H1 (cell line): ENCODE results near the gene KIF21A. TPM values are rescaled to one million over a fixed set of nuclear protein-coding genes. Genes with fewer than 3 reads are reported as not detected.

Source experiments
- CHD7 ChIP-seq: fragments of 300-600 bp; sonication (generic); IDR thresholded peaks from 2 replicates; pipeline ENCODE4 v1.7.1; 2012; ENCODE audit warnings: low read length, moderate library complexity, mild to moderate bottlenecking, inconsistent platforms; ENCODE audit not compliant: insufficient replicate concordance
- PHF8 ChIP-seq: fragments of 200-600 bp; sonication (generic); conservative IDR thresholded peaks from 2 replicates; pipeline ENCODE4 v1.7.1; 2012; ENCODE audit warnings: low read depth, mild to moderate bottlenecking, inconsistent platforms, low read length, moderate library complexity
- POLR2A ChIP-seq, 2 experiments: IDR thresholded peaks; 1 replicate in 1 of 2; 2 replicates in 1 of 2; pipeline ENCODE4 v1.6.1; 2011; ENCODE audit warnings: low read depth in 2 of 2, low read length in 2 of 2, mild to moderate bottlenecking in 2 of 2; ENCODE audit errors: control extremely low read depth in 1 of 2
- POU5F1 ChIP-seq: IDR thresholded peaks from 2 replicates; pipeline ENCODE4 v1.6.1; 2011; ENCODE audit warnings: low read depth, mild to moderate bottlenecking, low read length, moderate library complexity
- RBBP5 ChIP-seq: IDR thresholded peaks from 2 replicates; pipeline ENCODE4 v1.7.1; 2012; ENCODE audit warnings: low read depth, mild to moderate bottlenecking, inconsistent platforms, low read length, moderate library complexity, borderline replicate concordance
- RXRA ChIP-seq: IDR thresholded peaks from 2 replicates; pipeline ENCODE4 v1.6.1; 2011; ENCODE audit warnings: low read depth, mild to moderate bottlenecking, low read length, moderate library complexity; ENCODE audit not compliant: insufficient read depth
- SIRT6 ChIP-seq: IDR thresholded peaks from one replicate; pipeline ENCODE4 v1.7.1; 2012; ENCODE audit warnings: low read length, inconsistent platforms
- SP1 ChIP-seq: IDR thresholded peaks from 2 replicates; pipeline ENCODE4 v1.6.1; 2011; ENCODE audit warnings: low read depth, low read length
- SUZ12 ChIP-seq: fragments of 200-600 bp; sonication (generic); IDR thresholded peaks from 2 replicates; pipeline ENCODE4 v1.6.1; 2012; ENCODE audit warnings: mild to moderate bottlenecking, inconsistent platforms, low read length, moderate library complexity, mixed read lengths
- polyA plus RNA-seq, 7 experiments: library from polyadenylated mRNA; depleted of rRNA in 3 of 7; stranded (reverse) in 5 of 7; unstranded in 2 of 7; fragments of >200 nt in 5 of 7; fragments of 200-250 nt in 2 of 7; gene quantifications; 1 replicate in 5 of 7; 2 replicates in 1 of 7; 4 replicates in 1 of 7; pipeline versions ENCODE4 v1.2.1 to v1.2.3, GENCODE V29; 2011 to 2013; ENCODE audit warnings: missing spikeins in 2 of 7, mixed read lengths in 2 of 7
- total RNA-seq: library from RNA; stranded (reverse); fragmentation: NEBNext Ultra II Directional; extraction: Animal tissue kit (Norgen Biotek cat#: 25700); gene quantifications from 2 replicates; pipeline ENCODE4 v1.2.1, GENCODE V29; 2021

The KIF21A gene
- total and polyA plus RNA-seq, 2 of the 8 experiments (the other 6 are each of a cell fraction or from before 2014, with no cell fraction given) = 10.0 to 26.0 TPM

DNA sequence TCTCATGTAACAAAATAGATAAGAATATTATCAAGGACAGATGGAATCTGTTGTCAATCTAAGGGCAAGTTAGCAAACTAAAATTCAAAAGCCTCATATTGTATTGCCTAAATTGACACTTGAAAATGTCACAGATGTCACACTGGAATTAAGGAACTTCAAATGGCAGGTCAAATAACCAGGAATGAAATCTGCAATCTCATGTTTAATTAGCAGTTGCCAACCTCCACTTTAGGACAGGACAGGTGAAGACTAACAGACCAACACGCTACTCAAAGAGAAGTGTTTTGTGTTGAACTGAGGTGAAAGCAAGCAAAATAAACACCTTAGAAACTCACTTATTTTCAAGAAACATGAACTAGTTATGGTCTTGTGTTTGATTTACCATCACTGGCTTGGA is 11.1 kb downstream of the KIF21A start (continued):
- no peak for TF ChIP-seq CHD7
- TF ChIP-seq SIRT6 = no peak
- no peak for TF ChIP-seq RXRA
- no peak for TF ChIP-seq PHF8
- TF ChIP-seq POLR2A (IDR thresholded peaks at IDR 0.05; ENCODE audit: control extremely low read depth in 1 of 2, low read depth in 2 of 2, low read length in 2 of 2) = no peak
- TF ChIP-seq POU5F1 = no peak
- TF ChIP-seq SUZ12 = no peak
- TF ChIP-seq RBBP5 = no peak
- TF ChIP-seq SP1 = no peak
